DMS114 treated with DMSO at 0.1 percent for 48 hours (cell line): ENCODE data around the gene CAMK2D.
A peak's percentile ranks its signal among the peaks of the same experiment; 100 is the strongest.
"Not testable (repeated sequence)": the region's sequence is repeated elsewhere in the genome, so short reads cannot be mapped to it uniquely, and the experiment has no call there.

Source experiments
- DNase-seq: peaks from one replicate; lab custom pipeline; 2025; ENCODE audit not compliant: unreplicated experiment; lab: John Stamatoyannopoulos, UW

CAMK2D gene

GRCh38 chr4:113763923-113764322 lies 2.4 kb upstream of the CAMK2D start:
- not testable (repeated sequence) for DNase-seq

- DNase-seq, result no peak
Measured at GRCh38 chr4:113763029-113763285, 1.4 kb upstream of the CAMK2D start.

- peak; percentile 82 for DNase-seq
Measured at GRCh38 chr4:113762186-113763028, 869 bp upstream of the CAMK2D start.

GRCh38 chr4:113760795-113761619 lies 531 bp downstream of the CAMK2D start:
- no peak for DNase-seq

GRCh38 chr4:113760094-113760794 lies 1.3 kb downstream of the CAMK2D start:
- DNase-seq, result no peak

- no peak for DNase-seq
Measured at GRCh38 chr4:113759696-113760093, 1.8 kb downstream of the CAMK2D start.

GRCh38 chr4:113758372-113758771 lies 3.2 kb downstream of the CAMK2D start:
- DNase-seq, result no peak

- DNase-seq, result no peak
Measured at GRCh38 chr4:113757486-113757885, 4.1 kb downstream of the CAMK2D start.

GRCh38 chr4:113756005-113756410 lies 5.5 kb downstream of the CAMK2D start:
- no peak for DNase-seq

GRCh38 chr4:113750734-113751133 lies 10.8 kb downstream of the CAMK2D start:
- DNase-seq, result no peak

GRCh38 chr4:113750296-113750695 lies 11.2 kb downstream of the CAMK2D start:
- no peak for DNase-seq

GRCh38 chr4:113749178-113749577 lies 12.4 kb downstream of the CAMK2D start:
- no peak for DNase-seq

GRCh38 chr4:113747949-113748348 lies 13.6 kb downstream of the CAMK2D start:
- DNase-seq, result no peak

- DNase-seq, result no peak
Measured at GRCh38 chr4:113745711-113746110, 15.8 kb downstream of the CAMK2D start.

GRCh38 chr4:113744667-113745240 lies 16.8 kb downstream of the CAMK2D start:
- no peak for DNase-seq

- DNase-seq, result no peak
Measured at GRCh38 chr4:113743690-113744089, 17.8 kb downstream of the CAMK2D start.

GRCh38 chr4:113742643-113743042 lies 18.9 kb downstream of the CAMK2D start:
- DNase-seq, result no peak

GRCh38 chr4:113741956-113742355 lies 19.6 kb downstream of the CAMK2D start:
- no peak for DNase-seq

- DNase-seq, result no peak
Measured at GRCh38 chr4:113740857-113741379, 20.6 kb downstream of the CAMK2D start.

- DNase-seq, result no peak
Measured at GRCh38 chr4:113739197-113739596, 22.3 kb downstream of the CAMK2D start.

- DNase-seq, result no peak
Measured at GRCh38 chr4:113738251-113738650, 23.3 kb downstream of the CAMK2D start.
